BE2C (cell line): ENCODE measurements around the gene DNAH12.

Experiments used
- DNase-seq: peaks from one replicate; pipeline ENCODE4 v3.0.0-alpha.2; 2020
- H3K27me3 ChIP-seq: fragments of 250-450 bp; sonication (Bioruptor Pico); 2 replicates; pipeline ENCODE4 v1.5.1; 2020; ENCODE audit warnings: mild to moderate bottlenecking
- H3K36me3 ChIP-seq: fragments of 250-450 bp; sonication (Bioruptor Pico); 2 replicates; pipeline ENCODE4 v1.5.1; 2020; ENCODE audit warnings: mild to moderate bottlenecking
- H3K4me1 ChIP-seq: fragments of 250-450 bp; sonication (Bioruptor Pico); 2 replicates; pipeline ENCODE4 v1.5.1; 2020
- H3K4me3 ChIP-seq: 2 replicates; pipeline ENCODE4 v1.5.1; 2011; ENCODE audit warnings: low read depth, low read length
- H3K9me3 ChIP-seq: fragments of 250-450 bp; sonication (Bioruptor Pico); 2 replicates; pipeline ENCODE4 v1.5.1; 2020
- TF ChIP-seq, protein P1 (sequence below): IDR thresholded peaks from 2 replicates; pipeline ENCODE4 v1.5.1; 2012; ENCODE audit warnings: mild to moderate bottlenecking, low read depth, low read length

DNAH12 gene

GRCh38 chr3:57559526-57559925, 15.4 kb upstream of the DNAH12 start:
- Histone ChIP-seq H3K4me3 (no peak overlapping the region), H3K36me3 (no peaks in the 10 kb centered on the region), H3K27me3 (no peaks in the 10 kb centered on the region), H3K4me1 (no peaks in the 10 kb centered on the region), H3K9me3 (no peaks in the 10 kb centered on the region)
- TF ChIP-seq, protein P1, sequence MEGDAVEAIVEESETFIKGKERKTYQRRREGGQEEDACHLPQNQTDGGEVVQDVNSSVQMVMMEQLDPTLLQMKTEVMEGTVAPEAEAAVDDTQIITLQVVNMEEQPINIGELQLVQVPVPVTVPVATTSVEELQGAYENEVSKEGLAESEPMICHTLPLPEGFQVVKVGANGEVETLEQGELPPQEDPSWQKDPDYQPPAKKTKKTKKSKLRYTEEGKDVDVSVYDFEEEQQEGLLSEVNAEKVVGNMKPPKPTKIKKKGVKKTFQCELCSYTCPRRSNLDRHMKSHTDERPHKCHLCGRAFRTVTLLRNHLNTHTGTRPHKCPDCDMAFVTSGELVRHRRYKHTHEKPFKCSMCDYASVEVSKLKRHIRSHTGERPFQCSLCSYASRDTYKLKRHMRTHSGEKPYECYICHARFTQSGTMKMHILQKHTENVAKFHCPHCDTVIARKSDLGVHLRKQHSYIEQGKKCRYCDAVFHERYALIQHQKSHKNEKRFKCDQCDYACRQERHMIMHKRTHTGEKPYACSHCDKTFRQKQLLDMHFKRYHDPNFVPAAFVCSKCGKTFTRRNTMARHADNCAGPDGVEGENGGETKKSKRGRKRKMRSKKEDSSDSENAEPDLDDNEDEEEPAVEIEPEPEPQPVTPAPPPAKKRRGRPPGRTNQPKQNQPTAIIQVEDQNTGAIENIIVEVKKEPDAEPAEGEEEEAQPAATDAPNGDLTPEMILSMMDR: no peak
- no peak for DNase-seq

DNA sequence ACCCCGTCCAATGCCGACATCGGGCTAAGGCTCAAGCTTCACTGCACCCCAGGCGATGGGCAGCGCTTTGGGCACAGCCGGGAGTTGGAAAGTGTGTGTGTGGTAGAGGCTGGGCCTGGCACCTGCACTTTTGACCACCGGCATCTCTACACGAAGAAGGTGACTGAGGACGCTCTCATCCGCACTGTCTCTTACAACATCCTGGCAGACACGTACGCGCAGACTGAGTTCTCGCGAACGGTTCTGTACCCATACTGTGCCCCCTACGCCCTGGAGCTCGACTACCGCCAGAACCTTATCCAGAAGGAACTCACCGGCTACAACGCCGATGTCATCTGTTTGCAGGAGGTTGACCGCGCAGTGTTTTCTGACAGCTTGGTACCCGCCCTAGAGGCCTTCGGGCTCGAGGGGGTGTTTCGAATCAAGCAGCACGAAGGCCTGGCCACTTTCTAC, 13.0 kb upstream of the DNAH12 start:
- H3K36me3 ChIP-seq: no peaks in the 10 kb centered on the region
- no peaks in the 10 kb centered on the region for H3K27me3 ChIP-seq
- TF ChIP-seq, protein P1: no peak
- H3K4me3 ChIP-seq: peak overlapping the region; percentile 80
- H3K4me1 ChIP-seq: no peaks in the 10 kb centered on the region
- DNase-seq: peak; percentile 5
- no peaks in the 10 kb centered on the region for H3K9me3 ChIP-seq

DNA sequence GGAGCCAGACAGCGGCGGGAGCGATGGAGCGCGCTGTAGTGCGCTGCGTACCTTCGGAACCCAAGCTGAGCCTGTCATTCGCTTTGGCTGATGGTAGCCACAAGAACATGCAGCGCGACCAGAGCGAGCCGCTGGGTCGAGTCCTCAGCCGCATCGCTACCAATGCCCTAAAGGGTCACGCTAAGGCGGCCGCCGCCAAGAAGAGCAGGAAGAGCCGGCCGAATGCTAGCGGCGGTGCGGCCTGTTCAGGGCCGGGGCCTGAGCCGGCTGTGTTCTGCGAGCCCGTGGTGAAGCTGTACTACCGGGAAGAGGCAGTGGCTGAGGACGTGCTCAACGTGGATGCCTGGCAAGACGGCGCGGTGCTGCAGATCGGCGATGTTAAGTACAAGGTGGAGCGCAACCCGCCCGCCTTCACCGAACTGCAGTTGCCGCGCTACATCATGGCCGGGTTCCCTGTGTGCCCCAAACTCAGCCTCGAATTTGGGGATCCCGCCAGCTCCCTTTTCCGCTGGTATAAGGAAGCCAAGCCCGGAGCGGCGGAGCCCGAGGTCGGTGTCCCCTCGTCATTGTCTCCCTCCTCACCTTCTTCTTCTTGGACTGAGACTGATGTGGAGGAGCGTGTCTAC, 12.4 kb upstream of the DNAH12 start:
- no peak for DNase-seq
- TF ChIP-seq, protein P1: no peak
- no peaks in the 10 kb centered on the region for H3K4me1 ChIP-seq

DNA sequence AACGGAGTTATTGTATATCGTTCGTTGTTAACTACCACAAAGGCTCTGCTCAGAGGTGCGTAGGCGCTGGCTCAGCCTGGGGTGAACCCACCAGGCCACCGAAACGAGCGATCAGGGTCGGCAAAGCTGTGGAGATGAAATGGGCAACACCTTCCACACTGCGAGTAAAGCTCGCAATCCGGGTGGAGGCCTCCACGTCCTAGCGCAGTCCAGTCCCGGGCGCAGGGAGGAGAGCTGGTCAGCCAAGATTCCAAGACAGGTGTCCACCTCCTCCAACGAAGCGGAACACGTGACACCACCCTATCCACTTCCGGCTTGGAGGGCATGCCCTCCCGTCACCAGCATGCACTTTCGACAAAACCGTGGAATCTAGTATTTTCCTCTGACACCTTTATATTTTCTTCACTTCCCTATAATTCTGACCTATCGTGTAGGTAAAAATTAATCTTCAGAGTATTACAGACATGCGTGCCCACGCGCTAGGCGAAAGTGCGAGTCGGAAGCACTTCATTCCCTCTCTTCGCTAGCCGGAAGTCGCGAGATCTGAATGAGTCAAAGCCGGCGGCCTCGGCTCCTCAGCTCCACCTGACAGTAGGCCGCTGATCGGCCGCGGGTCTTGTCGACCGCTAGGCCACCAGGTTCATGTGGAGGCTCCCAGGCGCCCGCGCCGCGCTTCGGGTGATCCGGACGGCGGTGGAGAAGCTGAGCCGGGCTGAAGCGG, 11.8 kb upstream of the DNAH12 start, which contains the start of gene PDE12:
PDE12 (plus strand) TSS at position 537 of the 721 bp plus-strand sequence; CDS start at position 643, 106 bp downstream.
- H3K27me3 ChIP-seq: no peaks in the 10 kb centered on the region

More for the DNA sequence above, 12.4 kb upstream of the DNAH12 start:
- H3K27me3 ChIP-seq: no peaks in the 10 kb centered on the region
- no peaks in the 10 kb centered on the region for H3K36me3 ChIP-seq
- no peaks in the 10 kb centered on the region for H3K9me3 ChIP-seq
- H3K4me3 ChIP-seq: peak overlapping the region; percentile 80

GRCh38 chr3:57555306-57555705, 11.2 kb upstream of the DNAH12 start:
- TF ChIP-seq, protein P1: no peak
- Histone ChIP-seq H3K4me3 (peak overlapping the region; percentile 80), H3K36me3 (no peaks in the 10 kb centered on the region), H3K27me3 (no peaks in the 10 kb centered on the region), H3K9me3 (no peaks in the 10 kb centered on the region), H3K4me1 (no peaks in the 10 kb centered on the region)
- no peak for DNase-seq

More for the DNA sequence above, 11.8 kb upstream of the DNAH12 start, which contains the start of gene PDE12:
- peak; percentile 78 for DNase-seq
- Histone ChIP-seq H3K9me3 (no peaks in the 10 kb centered on the region), H3K4me3 (peak within 1 kb of the TSS; percentile 80), H3K36me3 (no peaks in the 10 kb centered on the region), H3K4me1 (no peaks in the 10 kb centered on the region)
- TF ChIP-seq, protein P1: no peak

DNA sequence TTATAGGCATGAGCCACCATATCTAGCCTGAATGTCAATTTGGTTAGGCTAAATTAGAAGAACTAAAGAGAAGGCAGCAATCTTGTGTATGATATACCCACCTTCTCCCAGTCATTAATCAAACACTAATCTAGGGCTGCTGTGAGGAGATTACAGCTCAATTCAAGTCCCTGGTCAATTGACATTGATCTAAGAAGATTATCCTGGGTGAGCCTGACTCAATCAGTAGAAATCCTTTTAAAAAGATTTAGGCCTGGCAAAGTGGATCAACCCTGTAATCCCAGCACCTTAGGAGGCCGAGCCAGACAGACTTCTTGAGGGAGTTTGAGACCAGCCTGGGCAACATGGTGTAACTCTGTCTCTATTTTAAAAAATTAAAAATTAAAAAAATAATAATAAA, 2.5 kb upstream of the DNAH12 start:
- H3K9me3 ChIP-seq: no peaks in the 10 kb centered on the region
- no peak for DNase-seq
- no peak overlapping the region for H3K4me3 ChIP-seq
- H3K36me3 ChIP-seq: no peaks in the 10 kb centered on the region
- no peaks in the 10 kb centered on the region for H3K27me3 ChIP-seq
- TF ChIP-seq, protein P1: no peak
- H3K4me1 ChIP-seq: no peaks in the 10 kb centered on the region
